GM12878 (cell line): Measurements from ENCODE around the gene LRRK1. TPM values are rescaled to one million over a fixed set of nuclear protein-coding genes. Genes with fewer than 3 reads are reported as not detected.

Source experiments
- ATAC-seq: fragments of 200-7000 bp; cut with Tn5 transposase; 3 replicates; pipeline ENCODE4 v1.9.1; 2020; ENCODE audit warnings: mild to moderate bottlenecking, moderate library complexity
- BruUV-seq: library from RNA; stranded (reverse); fragments of 400-500 nt; replicated peaks from 2 replicates; lab custom pipeline; 2021; lab: Mats Ljungman, UMichigan
- CTCF ChIA-PET: fragments of 300-600 bp; sonication (Branson Sonifier 250); formaldehyde crosslinking; extraction: SDS; loops from one replicate; lab custom pipeline; 2021; ENCODE audit warnings: inconsistent platforms; lab: Yijun Ruan, JAX
- POLR2A ChIA-PET: fragments of 350-600 bp; formaldehyde crosslinking; extraction: SDS; loops from one replicate; lab custom pipeline; 2021; ENCODE audit warnings: inconsistent platforms; lab: Charles Lee
- RAD21 ChIA-PET: fragments of 300-600 bp; sonication (Branson Sonifier 250); formaldehyde crosslinking; loops from one replicate; lab custom pipeline; 2023; ENCODE audit warnings: antibody characterized with exemption; ENCODE audit not compliant: unreplicated experiment; lab: Charles Lee
- SMC1A ChIA-PET: fragments of 300-600 bp; sonication (Branson Sonifier 250); formaldehyde crosslinking; loops from one replicate; lab custom pipeline; 2023; ENCODE audit not compliant: unreplicated experiment, uncharacterized antibody; lab: Charles Lee
- DNase-seq: peaks from one replicate; pipeline ENCODE4 v3.0.0-alpha.2; 2011; ENCODE audit warnings: low read depth, low spot score
- FAIRE-seq: peaks from 3 replicates; lab custom pipeline; 2011; peaks lifted over from hg19 to GRCh38; lab: Jason Lieb, UNC
- H2AFZ ChIP-seq: 2 replicates; pipeline ENCODE4 v1.6.0; 2011; ENCODE audit warnings: low read depth, low read length, control low read depth; ENCODE audit not compliant: control insufficient read depth
- H3K27ac ChIP-seq: 2 replicates; pipeline ENCODE4 v1.5.1; 2011; ENCODE audit warnings: control low read depth; ENCODE audit not compliant: control insufficient read depth, insufficient read depth
- H3K27me3 ChIP-seq, 2 experiments: replicated peaks in 1 of 2; 2 replicates each; pipeline versions ENCODE4 v1.6.0 to v1.6.1; 2011; ENCODE audit warnings: low read length in 1 of 2; ENCODE audit not compliant: control insufficient read depth in 2 of 2, insufficient read depth in 2 of 2
- H3K36me3 ChIP-seq, 2 experiments: 2 replicates each; pipeline ENCODE4 v1.5.1; 2011; ENCODE audit warnings: low read length in 1 of 2; ENCODE audit not compliant: control insufficient read depth in 2 of 2, insufficient read depth in 2 of 2
- H3K4me1 ChIP-seq: 2 replicates; pipeline ENCODE4 v1.6.1; 2011; ENCODE audit warnings: mild to moderate bottlenecking, low read length, moderate library complexity, mixed read lengths; ENCODE audit not compliant: control insufficient read depth, insufficient read depth
- H3K4me2 ChIP-seq: 2 replicates; pipeline ENCODE4 v1.6.0; 2011; ENCODE audit warnings: control low read depth; ENCODE audit not compliant: control insufficient read depth, insufficient read depth
- H3K4me3 ChIP-seq: fragments of 200-600 bp; sonication (generic); 2 replicates; pipeline ENCODE4 v1.5.1; 2016
- H3K79me2 ChIP-seq: 2 replicates; pipeline ENCODE4 v1.6.0; 2011; ENCODE audit warnings: low read length; ENCODE audit not compliant: control insufficient read depth, insufficient read depth
- H3K9ac ChIP-seq: 2 replicates; pipeline ENCODE4 v1.8.0; 2011; ENCODE audit warnings: low read length, control low read depth, mixed read lengths; ENCODE audit not compliant: control insufficient read depth, insufficient read depth
- H3K9me3 ChIP-seq: replicated peaks from 3 replicates; pipeline ENCODE4 v1.5.1; 2011; ENCODE audit warnings: mild to moderate bottlenecking, low read length; ENCODE audit not compliant: control insufficient read depth, insufficient read depth
- H4K20me1 ChIP-seq: 2 replicates; pipeline ENCODE4 v1.6.0; 2011; ENCODE audit not compliant: control insufficient read depth, insufficient read depth
- BCL3 ChIP-seq: IDR thresholded peaks from 2 replicates; pipeline ENCODE4 v1.6.1; 2011; ENCODE audit warnings: borderline replicate concordance, low read depth, mild to moderate bottlenecking, moderate library complexity, low read length; ENCODE audit not compliant: insufficient read depth, poor library complexity, severe bottlenecking
- CHD1 ChIP-seq: IDR thresholded peaks from 2 replicates; pipeline ENCODE4 v1.6.1; 2012; ENCODE audit warnings: low read depth, low read length, improper control_type of control experiment
- HDAC6 ChIP-seq: fragments of 200-600 bp; sonication (generic); IDR thresholded peaks from one replicate; pipeline ENCODE4 v1.8.0; 2017; ENCODE audit warnings: antibody characterized with exemption; ENCODE audit not compliant: unreplicated experiment
- IRF4 ChIP-seq: IDR thresholded peaks from 2 replicates; pipeline ENCODE4 v1.6.1; 2011; ENCODE audit warnings: low read depth, low read length
- MEF2B ChIP-seq: fragments of 450-650 bp; IDR thresholded peaks from 2 replicates; pipeline ENCODE4 v1.6.1; 2018; ENCODE audit warnings: mild to moderate bottlenecking, moderate library complexity; ENCODE audit not compliant: partially characterized antibody, poor library complexity, severe bottlenecking
- MTA3 ChIP-seq: IDR thresholded peaks from 2 replicates; pipeline ENCODE4 v1.6.1; 2012; ENCODE audit warnings: low read length, inconsistent platforms, borderline replicate concordance
- MXI1 ChIP-seq: fragments of 150-350 bp; IDR thresholded peaks from 2 replicates; pipeline ENCODE4 v1.6.1; 2011; ENCODE audit warnings: low read depth, mild to moderate bottlenecking, inconsistent platforms, low read length, improper control_type of control experiment
- NR2F1 ChIP-seq: fragments of 450-650 bp; conservative IDR thresholded peaks from 2 replicates; pipeline ENCODE4 v1.6.1; 2017; ENCODE audit warnings: mild to moderate bottlenecking
- PAX5 ChIP-seq: IDR thresholded peaks from 2 replicates; pipeline ENCODE4 v1.6.1; 2011; ENCODE audit warnings: low read depth, low read length, borderline replicate concordance
- POLR2AphosphoS2 ChIP-seq: IDR thresholded peaks from 2 replicates; pipeline ENCODE4 v1.6.1; 2011; ENCODE audit warnings: low read depth, mild to moderate bottlenecking, low read length, improper control_type of control experiment, moderate library complexity
- POLR2AphosphoS5 ChIP-seq: IDR thresholded peaks from 2 replicates; pipeline ENCODE4 v1.6.1; 2011; ENCODE audit warnings: mild to moderate bottlenecking, low read length, inconsistent platforms
- RELA ChIP-seq: fragments of 450-650 bp; IDR thresholded peaks from 2 replicates; pipeline ENCODE4 v1.8.0; 2014; ENCODE audit warnings: borderline replicate concordance; ENCODE audit not compliant: partially characterized antibody
- SMC3 ChIP-seq: IDR thresholded peaks from 2 replicates; pipeline ENCODE4 v1.6.1; 2011; ENCODE audit warnings: low read length, improper control_type of control experiment, borderline replicate concordance
- ZBTB40 ChIP-seq: fragments of 450-650 bp; IDR thresholded peaks from 2 replicates; pipeline ENCODE4 v1.6.1; 2016; ENCODE audit warnings: mild to moderate bottlenecking, moderate library complexity, borderline replicate concordance
- ZNF592 ChIP-seq: fragments of 450-650 bp; IDR thresholded peaks from 2 replicates; pipeline ENCODE4 v1.6.1; 2017; ENCODE audit warnings: mild to moderate bottlenecking, moderate library complexity
- ZNF622 ChIP-seq: fragments of 450-650 bp; IDR thresholded peaks from 2 replicates; pipeline ENCODE4 v1.6.1; 2017; ENCODE audit warnings: mild to moderate bottlenecking, inconsistent platforms
- WGBS: methylation state at CpG from one replicate; pipeline ENCODE4 v1.1.6; 2016; ENCODE audit warnings: low lambda C conversion rate; ENCODE audit not compliant: insufficient replicate concordance, insufficient coverage; ENCODE audit errors: missing lambda C conversion rate; 5-methylcytosine and 5-hydroxymethylcytosine counted together
- in situ Hi-C: fragments of 300-500 bp; cut with MboI; formaldehyde crosslinking; loops from 9 replicates; pipeline ENCODE4 v1.14.3; 2018; ENCODE audit warnings: mixed read lengths
- intact Hi-C: fragments of 100-400 bp; cut with micrococcal nuclease; formaldehyde crosslinking; loops from one replicate; pipeline ENCODE4 v1.14.2; 2022; ENCODE audit not compliant: unreplicated experiment
- polyA plus RNA-seq, 11 experiments: library from polyadenylated mRNA; depleted of rRNA in 4 of 11; unstranded in 6 of 11; stranded (reverse) in 5 of 11; fragments of >200 nt; fragmentation: Nextera tagmentation in 4 of 11; fragmentation: Illumina TruSeq in 1 of 11; extraction: Ambion mirVana in 4 of 11; extraction: Trizol in 1 of 11; gene quantifications; 1 replicate in 1 of 11; 2 replicates in 10 of 11; pipeline versions ENCODE4 v1.2.1 to v1.2.3, GENCODE V29; 2011 to 2016; ENCODE audit warnings: inconsistent platforms in 2 of 11, missing spikeins in 2 of 11, low read depth in 1 of 11
- total RNA-seq, 4 experiments: library from RNA; depleted of rRNA in 3 of 4; stranded (reverse); fragments of >200 nt in 3 of 4; fragmentation: Illumina TruSeq in 1 of 4; extraction: Trizol in 1 of 4; gene quantifications; 2 replicates each; pipeline versions ENCODE4 v1.2.1 to v1.2.3, GENCODE V29; 2013 to 2021

LRRK1 gene
- total and polyA plus RNA-seq, 10 of the 15 experiments (the other 5 are each of a cell fraction or from before 2014, with no cell fraction given) = 2.2 to 58.3 (median 17.9) TPM

- no peak overlapping the region for H2AFZ ChIP-seq
- H3K4me3 ChIP-seq = no peak overlapping the region
- H3K9ac ChIP-seq = no peak overlapping the region
- ChIA-PET RAD21 (no interaction called here), SMC1A (interaction anchor here (1.3 kb wide), 1 partner anchor 14 kb away, joined by 4 read pairs; no protein-coding TSS in a partner anchor), CTCF (interaction anchor here (1.0 to 1.4 kb wide), 2 partner anchors 14 to 105 kb away, joined by 3 read pairs; no protein-coding TSS in a partner anchor), POLR2A (no interaction called here)
- no peaks in the 10 kb centered on the region for H3K36me3 ChIP-seq
- H3K27me3 ChIP-seq = peaks cover 1 to 5% of the 10 kb centered on the region in 2 experiments; a peak in 1 of 4 replicates
- no peak for ATAC-seq
- no peak overlapping the region for H3K4me2 ChIP-seq
- no peaks in the 10 kb centered on the region for H3K79me2 ChIP-seq
- in situ Hi-C loops = no loop called here
- 21% methylated on average over 3 of the region's 3 CpGs for WGBS
- DNase-seq = no peak
- no peaks in the 10 kb centered on the region for H3K4me1 ChIP-seq
- no peak for FAIRE-seq
- H4K20me1 ChIP-seq = no peaks in the 10 kb centered on the region
- H3K9me3 ChIP-seq = no peaks in the 10 kb centered on the region
- no TSS peak for BruUV-seq
- intact Hi-C loops = no loop called here
- H3K27ac ChIP-seq = no peak overlapping the region
- TF ChIP-seq MEF2B = no peak
- TF ChIP-seq HDAC6 = no peak
- TF ChIP-seq PAX5 = no peak
- TF ChIP-seq RELA = no peak
- TF ChIP-seq POLR2AphosphoS5 = no peak
- TF ChIP-seq IRF4 = no peak
- TF ChIP-seq MXI1 = no peak
- TF ChIP-seq ZNF622 = no peak
- no peak for TF ChIP-seq ZNF592
- TF ChIP-seq SMC3 = no peak
- no peak for TF ChIP-seq BCL3
- TF ChIP-seq POLR2AphosphoS2 = no peak
- TF ChIP-seq CHD1 = no peak
- TF ChIP-seq MTA3 = no peak
- TF ChIP-seq ZBTB40 = no peak
- no peak for TF ChIP-seq NR2F1
Observed at GRCh38 chr15:100903168-100903554, 16.0 kb upstream of the LRRK1 start.
